Kidney (tissue), 14 donors: ENCODE results near the gene ASAP2. TPM values are rescaled to one million over a fixed set of nuclear protein-coding genes. Genes with fewer than 3 reads are reported as not detected.

Experiments used
- DNase-seq, 5 donors: peaks; one replicate each; pipeline ENCODE4 v3.0.0-alpha.2; 2013 to 2020
- FAIRE-seq: peaks from 2 replicates; lab custom pipeline; 2012; peaks lifted over from hg19 to GRCh38; lab: Jason Lieb, UNC
- H3K27ac ChIP-seq, 2 donors: one replicate each; pipeline ENCODE4 v1.7.0; 2013; ENCODE audit warnings: low read depth in 2 of 2, low read length in 2 of 2, inconsistent platforms in 1 of 2
- H3K27me3 ChIP-seq: one replicate; pipeline ENCODE4 v1.7.1; 2013; ENCODE audit warnings: low read length, inconsistent platforms; ENCODE audit not compliant: control insufficient read depth, insufficient read depth
- H3K36me3 ChIP-seq, 3 donors: one replicate each; pipeline versions ENCODE4 v1.7.0 to v1.7.1; 2013; ENCODE audit warnings: low read length in 3 of 3, control low read depth in 1 of 3, inconsistent platforms in 1 of 3; ENCODE audit not compliant: insufficient read depth in 3 of 3, control insufficient read depth in 2 of 3
- H3K4me1 ChIP-seq, 3 donors: one replicate each; pipeline versions ENCODE4 v1.7.0 to v1.7.1; 2013; ENCODE audit warnings: low read length in 3 of 3, inconsistent platforms in 1 of 3, low read depth in 1 of 3; ENCODE audit not compliant: control insufficient read depth in 2 of 3, insufficient read depth in 2 of 3
- H3K4me3 ChIP-seq, 3 donors: one replicate each; pipeline versions ENCODE4 v1.7.0 to v1.8.1; 2013; ENCODE audit warnings: low read length in 3 of 3, control low read depth in 1 of 3, inconsistent platforms in 1 of 3
- H3K9ac ChIP-seq, 3 donors: one replicate each; pipeline versions ENCODE4 v1.7.0 to v1.7.1; 2013; ENCODE audit warnings: low read length in 3 of 3, control low read depth in 1 of 3, inconsistent platforms in 1 of 3
- H3K9me3 ChIP-seq, 3 donors: one replicate each; pipeline versions ENCODE4 v1.7.0 to v1.7.1; 2013; ENCODE audit warnings: low read length in 3 of 3, control low read depth in 1 of 3, inconsistent platforms in 1 of 3; ENCODE audit not compliant: control insufficient read depth in 2 of 3, insufficient read depth in 1 of 3
- CTCF ChIP-seq: IDR thresholded peaks from 3 replicates; pipeline ENCODE4 v1.5.1; 2012; ENCODE audit warnings: mild to moderate bottlenecking, moderate library complexity, borderline replicate concordance; ENCODE audit not compliant: insufficient read depth; ENCODE audit errors: extremely low read depth
- intact Hi-C: fragments of 100-400 bp; cut with DNase I; formaldehyde crosslinking; loops from one replicate; pipeline ENCODE4 v1.11.1; 2022
- polyA plus RNA-seq: library from polyadenylated mRNA; stranded (reverse); fragments of 350-450 nt; fragmentation: Illumina TruSeq; extraction: RNeasy Lipid Tissue Mini Kit (QIAGEN cat#74804); gene quantifications from one replicate; pipeline ENCODE4 v1.2.3, GENCODE V29; 2014; ENCODE audit warnings: low read depth, low replicate concordance; ENCODE audit not compliant: insufficient read depth
- total RNA-seq: library from RNA; stranded (reverse); fragmentation: NEBNext Ultra II Directional; extraction: Animal tissue kit (Norgen Biotek cat#: 25700); gene quantifications from one replicate; pipeline ENCODE4 v1.2.1, GENCODE V29; 2021
- donor health status: control.
- donor health status: control.
- donor health status: control.
- donor health status: control.
- donor health status: control.
- donor health status: DM: yes; HTN: yes; CAD: no.
- donor health status: Normal renal cell carcinoma (clear cell type).

ASAP2 gene
- total and polyA plus RNA-seq, 2 donors from 2014 or later, result 26.2 to 54.8 TPM

DNA sequence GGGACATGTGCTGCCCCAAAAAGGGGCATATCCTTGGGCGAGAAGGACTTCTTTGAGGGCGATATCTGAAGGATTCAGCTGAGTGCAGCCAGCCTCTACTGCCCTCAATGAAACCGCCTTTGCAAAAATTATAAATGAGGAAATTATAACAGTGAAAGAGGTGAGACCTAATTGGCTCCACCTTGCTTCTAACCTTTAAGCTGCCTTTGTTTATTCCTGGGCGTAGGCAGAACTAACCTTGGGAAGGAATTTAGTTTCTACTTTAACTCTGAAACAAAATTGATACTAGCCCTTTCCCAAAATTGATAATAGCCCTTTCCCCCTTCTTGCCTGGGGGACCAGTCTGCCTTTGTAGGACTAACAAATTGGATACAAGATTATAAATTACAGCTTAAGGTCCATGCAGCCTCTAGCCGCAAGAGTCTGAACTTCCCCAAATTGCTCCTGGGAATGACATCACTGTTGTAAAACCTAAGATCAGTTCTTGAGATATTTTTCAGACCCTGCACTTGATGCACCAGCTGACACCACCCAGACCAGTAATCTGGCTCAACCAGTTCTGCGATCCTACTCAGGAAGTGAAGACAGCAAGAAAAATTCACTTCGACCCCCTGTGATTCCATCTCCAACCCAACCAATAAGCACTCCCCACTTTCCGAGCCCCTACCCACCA lies 36.0 kb upstream of the ASAP2 start:
- Histone ChIP-seq H3K4me1 (peaks cover 0 to 12% (median 2%) of the 10 kb centered on the region in 3 donors), H3K9ac (no peak overlapping the region), H3K9me3 (no peaks in the 10 kb centered on the region), H3K27ac (no peak overlapping the region), H3K27me3 (no peaks in the 10 kb centered on the region), H3K36me3 (no peaks in the 10 kb centered on the region), H3K4me3 (no peak overlapping the region)
- FAIRE-seq (no peak), DNase-seq (peak in 1 of 5 donors; percentile 31)
- intact Hi-C loops, result no loop called here
- no peak for TF ChIP-seq CTCF

DNA sequence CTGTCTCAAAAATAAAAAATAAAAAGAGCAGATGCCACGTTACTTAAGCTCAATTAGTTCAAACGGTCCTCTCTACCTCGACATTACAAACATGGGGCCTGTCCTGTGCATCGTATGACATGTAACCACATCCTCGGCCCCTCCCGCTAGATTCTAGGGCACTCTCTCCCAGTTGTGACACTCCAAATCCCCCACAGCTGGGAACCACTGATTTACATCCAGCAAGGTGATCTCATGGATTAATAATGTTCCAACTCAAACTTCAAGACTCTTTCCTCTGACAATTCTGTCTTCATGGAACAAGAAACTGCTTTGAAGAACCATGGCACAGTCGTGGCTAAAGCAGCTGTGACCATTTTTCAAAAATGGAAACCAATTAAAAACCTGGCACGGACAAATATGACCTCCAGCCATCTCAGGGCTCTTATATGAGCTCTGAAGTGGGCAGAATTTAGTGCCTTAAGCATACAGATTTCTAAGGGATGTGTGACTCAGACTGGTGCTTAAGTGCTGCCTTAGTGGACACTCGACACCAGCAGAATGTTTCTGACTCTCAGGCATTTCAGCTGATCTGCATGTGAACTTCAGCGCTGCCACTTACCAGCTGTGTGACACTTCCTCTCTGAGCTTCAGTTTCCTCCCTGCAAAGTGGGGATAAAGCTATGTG lies 31.7 kb upstream of the ASAP2 start:
- DNase-seq, result no peak
- H3K4me1 ChIP-seq, result peaks cover 0 to 19% (median 18%) of the 10 kb centered on the region in 3 donors
- peak overlapping the region in 1 of 2 donors; percentile 44 for H3K27ac ChIP-seq
- no peak overlapping the region for H3K4me3 ChIP-seq
- H3K9ac ChIP-seq, result no peak overlapping the region
- intact Hi-C loops, result no loop called here
- no peaks in the 10 kb centered on the region for H3K9me3 ChIP-seq
- no peaks in the 10 kb centered on the region for H3K27me3 ChIP-seq
- FAIRE-seq, result no peak
- H3K36me3 ChIP-seq, result no peaks in the 10 kb centered on the region
- TF ChIP-seq CTCF, result no peak

DNA sequence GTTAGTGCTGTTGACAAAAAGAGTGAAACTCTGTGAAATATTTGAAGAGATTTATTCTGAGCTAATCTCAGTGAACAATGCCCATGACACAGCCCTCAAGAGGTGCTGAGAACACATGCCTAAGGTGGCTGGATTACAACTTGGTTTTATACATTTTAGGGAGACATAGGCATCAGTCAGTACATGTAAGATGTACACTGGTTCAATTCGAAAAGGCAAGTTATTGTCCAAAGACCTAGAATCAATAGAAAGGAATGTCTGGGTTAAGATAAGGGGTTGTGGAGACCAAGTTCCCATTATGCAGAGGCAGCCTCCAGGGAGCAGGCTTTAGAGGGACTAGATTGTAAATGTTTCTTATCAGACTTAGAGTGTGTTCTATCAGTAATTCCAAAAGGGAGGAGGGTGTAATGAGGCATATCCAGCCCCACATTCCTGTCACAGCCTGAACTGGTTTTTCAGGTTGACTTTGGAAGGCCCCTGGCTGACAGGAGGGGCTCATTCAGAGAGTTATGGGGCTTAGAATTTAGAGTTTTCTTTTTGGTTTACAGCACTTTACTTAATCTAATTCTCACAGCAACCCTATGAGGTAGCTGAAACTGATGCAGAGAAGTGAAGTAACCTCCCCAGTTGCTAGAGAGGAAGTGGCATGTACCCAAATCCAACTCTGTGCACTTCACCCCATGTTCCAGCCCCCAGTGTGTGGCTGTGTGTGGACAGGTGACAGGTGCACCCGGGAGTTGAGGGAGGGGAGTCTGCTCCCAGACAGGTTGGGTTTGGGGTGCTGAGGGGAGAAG lies 28.3 kb upstream of the ASAP2 start:
- H3K9me3 ChIP-seq, result no peaks in the 10 kb centered on the region
- no peaks in the 10 kb centered on the region for H3K36me3 ChIP-seq
- no peak for FAIRE-seq
- H3K27ac ChIP-seq, result peak overlapping the region; percentile 92 to 96
- DNase-seq, result peak in 4 of 5 donors; percentile 69 to 92 (median 82)
- H3K4me1 ChIP-seq, result peaks cover 0 to 25% (median 18%) of the 10 kb centered on the region in 3 donors
- H3K27me3 ChIP-seq, result no peaks in the 10 kb centered on the region
- no peak for TF ChIP-seq CTCF
- intact Hi-C loops, result no loop called here
- H3K9ac ChIP-seq, result peak overlapping the region in 1 of 3 donors; percentile 64
- H3K4me3 ChIP-seq, result no peak overlapping the region
